ENCODE results near the gene GLDC.

DNA sequence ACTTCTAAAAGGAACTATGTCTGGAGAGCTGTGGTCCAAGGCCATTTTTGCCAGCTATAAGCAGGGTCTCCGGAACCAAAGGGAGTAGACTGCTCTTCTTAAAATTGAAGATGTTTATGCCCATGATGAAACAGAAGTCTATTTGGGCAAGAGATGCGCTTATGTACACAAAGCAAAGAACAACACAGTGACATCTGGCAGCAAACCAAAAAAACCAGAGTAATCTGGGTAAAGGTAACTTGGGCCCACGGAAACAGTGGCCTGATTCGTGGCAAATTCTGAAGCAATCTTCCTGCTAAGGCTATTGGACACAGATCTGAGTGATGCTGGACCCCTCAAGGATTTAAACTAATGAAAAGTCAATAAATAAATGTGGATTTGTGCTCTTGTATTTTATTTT, 29.7 kb upstream of the GLDC start:
- TF ChIP-seq, protein P1, sequence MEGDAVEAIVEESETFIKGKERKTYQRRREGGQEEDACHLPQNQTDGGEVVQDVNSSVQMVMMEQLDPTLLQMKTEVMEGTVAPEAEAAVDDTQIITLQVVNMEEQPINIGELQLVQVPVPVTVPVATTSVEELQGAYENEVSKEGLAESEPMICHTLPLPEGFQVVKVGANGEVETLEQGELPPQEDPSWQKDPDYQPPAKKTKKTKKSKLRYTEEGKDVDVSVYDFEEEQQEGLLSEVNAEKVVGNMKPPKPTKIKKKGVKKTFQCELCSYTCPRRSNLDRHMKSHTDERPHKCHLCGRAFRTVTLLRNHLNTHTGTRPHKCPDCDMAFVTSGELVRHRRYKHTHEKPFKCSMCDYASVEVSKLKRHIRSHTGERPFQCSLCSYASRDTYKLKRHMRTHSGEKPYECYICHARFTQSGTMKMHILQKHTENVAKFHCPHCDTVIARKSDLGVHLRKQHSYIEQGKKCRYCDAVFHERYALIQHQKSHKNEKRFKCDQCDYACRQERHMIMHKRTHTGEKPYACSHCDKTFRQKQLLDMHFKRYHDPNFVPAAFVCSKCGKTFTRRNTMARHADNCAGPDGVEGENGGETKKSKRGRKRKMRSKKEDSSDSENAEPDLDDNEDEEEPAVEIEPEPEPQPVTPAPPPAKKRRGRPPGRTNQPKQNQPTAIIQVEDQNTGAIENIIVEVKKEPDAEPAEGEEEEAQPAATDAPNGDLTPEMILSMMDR (IDR thresholded peaks at IDR 0.05), result no peak
- no peak for TF ChIP-seq POLR2A (IDR thresholded peaks at IDR 0.05)

Data from suprapubic skin (tissue), 3 donors.